ENCODE results near the gene TTPAL. TPM values are rescaled to one million over a fixed set of nuclear protein-coding genes. Genes with fewer than 3 reads are reported as not detected.

TTPAL gene
- total RNA-seq, 4 donors from 2014 or later, result 14.2 to 27.7 (median 22.3) TPM

GRCh38 chr20:44501448-44501847 is 25.8 kb downstream of the TTPAL start:
- H3K36me3 ChIP-seq, result peaks cover 62% of the 10 kb centered on the region in 2 donors
- H3K4me3 ChIP-seq (replicated peaks in 1 of 3), result no peak overlapping the region
- TF ChIP-seq POLR2A (IDR thresholded peaks at IDR 0.05) (no peak), CTCF (IDR thresholded peaks at IDR 0.05) (no peak)
- WGBS, 2 donors, result 90 to 95% methylated on average over 5 of the region's 5 CpGs
- no peak for DNase-seq
- no peaks in the 10 kb centered on the region for H3K9me3 ChIP-seq
- H3K27ac ChIP-seq, result peak overlapping the region in 1 of 3 donors; percentile 66
- peaks cover 0 to 20% of the 10 kb centered on the region in 2 donors for H3K4me1 ChIP-seq
- intact Hi-C loops (cut with DNase I), result no loop called here
- H3K27me3 ChIP-seq, result no peaks in the 10 kb centered on the region

- H3K36me3 ChIP-seq, result peaks cover 65 to 69% of the 10 kb centered on the region in 2 donors
- H3K27ac ChIP-seq, result no peak overlapping the region
- intact Hi-C loops (cut with DNase I), result no loop called here
- WGBS, 2 donors, result 95 to 97% methylated on average over 1 of the region's 1 CpG
- no peaks in the 10 kb centered on the region for H3K27me3 ChIP-seq
- DNase-seq, result no peak
- H3K4me3 ChIP-seq (replicated peaks in 1 of 3), result no peak overlapping the region
- H3K9me3 ChIP-seq, result no peaks in the 10 kb centered on the region
- peaks cover 0 to 13% of the 10 kb centered on the region in 2 donors for H3K4me1 ChIP-seq
- TF ChIP-seq POLR2A (IDR thresholded peaks at IDR 0.05) (no peak), CTCF (IDR thresholded peaks at IDR 0.05) (no peak)
These were observed 27.3 kb downstream of the TTPAL start for GRCh38 chr20:44502968-44503367.

- intact Hi-C loops (cut with DNase I), result no loop called here
- Histone ChIP-seq H3K4me1 (peaks cover 0 to 13% of the 10 kb centered on the region in 2 donors), H3K36me3 (peaks cover 74 to 83% of the 10 kb centered on the region in 2 donors), H3K4me3 (replicated peaks in 1 of 3) (no peak overlapping the region), H3K9me3 (no peaks in the 10 kb centered on the region), H3K27ac (no peak overlapping the region), H3K27me3 (no peaks in the 10 kb centered on the region)
- 94 to 96% methylated on average over 6 of the region's 6 CpGs for WGBS, 2 donors
- no peak for DNase-seq
- TF ChIP-seq CTCF (IDR thresholded peaks at IDR 0.05) (no peak), POLR2A (IDR thresholded peaks at IDR 0.05) (no peak)
These were observed 29.0 kb downstream of the TTPAL start for GRCh38 chr20:44504402-44505307.

- H3K4me1 ChIP-seq, result peaks cover under 1 to 7% of the 10 kb centered on the region in 2 donors
- H3K4me3 ChIP-seq (replicated peaks in 1 of 3), result no peak overlapping the region
- DNase-seq, result no peak
- H3K27ac ChIP-seq, result no peak overlapping the region
- 94 to 97% methylated on average over 4 of the region's 4 CpGs for WGBS, 2 donors
- intact Hi-C loops (cut with DNase I), result no loop called here
- peaks cover 52 to 60% of the 10 kb centered on the region in 2 donors for H3K36me3 ChIP-seq
- no peaks in the 10 kb centered on the region for H3K27me3 ChIP-seq
- TF ChIP-seq POLR2A (IDR thresholded peaks at IDR 0.05) (no peak), CTCF (IDR thresholded peaks at IDR 0.05) (no peak)
- no peaks in the 10 kb centered on the region for H3K9me3 ChIP-seq
These were observed 34.1 kb downstream of the TTPAL start for GRCh38 chr20:44509762-44510161.

- H3K9me3 ChIP-seq, result no peaks in the 10 kb centered on the region
- TF ChIP-seq POLR2A (IDR thresholded peaks at IDR 0.05) (no peak), CTCF (IDR thresholded peaks at IDR 0.05) (no peak)
- WGBS, 2 donors, result 95% methylated on average over 10 of the region's 10 CpGs
- peaks cover 22 to 28% of the 10 kb centered on the region in 2 donors for H3K36me3 ChIP-seq
- H3K27me3 ChIP-seq, result no peaks in the 10 kb centered on the region
- H3K27ac ChIP-seq, result no peak overlapping the region
- no peak overlapping the region for H3K4me3 ChIP-seq (replicated peaks in 1 of 3)
- no peak for DNase-seq
- H3K4me1 ChIP-seq, result peaks cover 11 to 47% of the 10 kb centered on the region in 2 donors
- intact Hi-C loops (cut with DNase I), result no loop called here
These were observed 38.2 kb downstream of the TTPAL start for GRCh38 chr20:44513871-44514270.
